Activated CD4-positive, CD25-positive, alpha-beta regulatory T cell (primary cell): ENCODE data around the gene FOXO4.

ENCODE experiments used
- DNase-seq, 4 experiments: peaks; one replicate each; lab custom pipeline; 2025; lab: John Stamatoyannopoulos, UW

The FOXO4 gene

DNA sequence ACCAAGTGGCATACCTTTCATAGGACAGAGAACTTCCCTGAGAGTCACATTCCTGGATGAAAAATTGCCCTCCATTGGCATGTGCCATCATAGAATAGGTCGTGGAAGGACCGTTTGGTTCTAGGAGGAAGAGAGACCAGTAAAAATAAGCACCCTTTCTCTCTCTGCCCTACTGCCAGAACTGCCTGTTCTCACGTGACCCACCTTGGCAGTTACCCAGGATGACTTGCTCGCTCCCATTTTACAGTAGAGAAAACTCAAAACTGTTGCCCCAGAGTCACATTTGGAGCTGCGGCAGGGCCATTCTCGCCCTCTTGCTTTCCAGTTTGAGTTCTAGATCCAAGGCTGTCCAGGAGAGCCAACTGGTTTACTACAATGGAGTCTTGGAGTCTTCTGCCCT, 47.9 kb downstream of the FOXO4 start:
- no peak for DNase-seq

DNA sequence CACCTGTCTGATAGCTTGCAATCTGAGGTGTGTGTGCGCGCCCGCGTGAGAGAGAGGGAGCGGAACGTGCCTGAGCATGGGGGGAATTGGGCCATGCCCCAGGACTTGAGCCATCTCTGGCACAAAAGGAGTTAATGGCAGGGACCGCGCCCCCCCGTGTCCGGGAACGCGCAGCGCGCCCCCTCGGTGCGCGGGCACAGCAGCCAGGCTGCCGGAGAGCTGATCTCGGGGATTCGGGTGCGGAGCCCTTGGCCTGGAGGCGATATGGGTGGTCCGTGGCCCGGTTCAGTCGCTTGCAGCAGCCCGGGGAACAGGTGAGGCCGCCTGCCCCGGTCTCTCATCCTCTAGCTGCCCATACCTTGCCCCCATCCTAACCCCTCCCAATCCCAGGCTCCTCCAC, 49.0 kb downstream of the FOXO4 start, which contains the start of gene NLGN3:
Gene NLGN3 (plus strand): TSS at position 191 of the 400 bp plus-strand sequence. CDS start 2,909 bp downstream, outside the sequence.
- DNase-seq, result no peak

DNA sequence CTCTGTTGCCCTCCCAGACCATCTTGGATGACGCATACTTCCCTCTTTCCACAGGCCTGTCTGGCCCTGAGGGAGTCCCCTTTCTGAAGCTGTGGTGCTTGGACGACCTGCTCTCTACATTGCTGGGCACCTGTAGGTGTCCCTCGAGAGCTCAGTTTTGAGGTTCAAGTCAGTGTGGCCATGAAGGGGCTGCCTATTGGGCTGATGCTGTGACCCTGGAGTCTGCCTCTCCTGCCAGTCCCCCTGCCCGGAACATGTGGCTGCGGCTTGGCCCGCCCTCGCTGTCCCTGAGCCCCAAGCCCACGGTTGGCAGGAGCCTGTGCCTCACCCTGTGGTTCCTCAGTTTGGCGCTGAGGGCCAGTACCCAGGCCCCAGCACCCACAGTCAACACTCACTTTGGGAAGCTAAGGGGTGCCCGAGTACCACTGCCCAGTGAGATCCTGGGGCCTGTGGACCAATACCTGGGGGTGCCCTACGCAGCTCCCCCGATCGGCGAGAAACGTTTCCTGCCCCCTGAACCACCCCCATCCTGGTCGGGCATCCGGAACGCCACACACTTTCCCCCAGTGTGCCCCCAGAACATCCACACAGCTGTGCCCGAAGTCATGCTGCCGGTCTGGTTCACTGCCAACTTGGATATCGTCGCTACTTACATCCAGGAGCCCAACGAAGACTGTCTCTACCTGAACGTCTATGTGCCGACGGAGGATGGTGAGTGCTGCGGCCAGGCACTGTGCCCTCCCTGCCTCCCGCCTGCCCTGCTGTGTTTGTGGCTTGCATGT, 52.0 kb downstream of the FOXO4 start:
- DNase-seq, result no peak

DNA sequence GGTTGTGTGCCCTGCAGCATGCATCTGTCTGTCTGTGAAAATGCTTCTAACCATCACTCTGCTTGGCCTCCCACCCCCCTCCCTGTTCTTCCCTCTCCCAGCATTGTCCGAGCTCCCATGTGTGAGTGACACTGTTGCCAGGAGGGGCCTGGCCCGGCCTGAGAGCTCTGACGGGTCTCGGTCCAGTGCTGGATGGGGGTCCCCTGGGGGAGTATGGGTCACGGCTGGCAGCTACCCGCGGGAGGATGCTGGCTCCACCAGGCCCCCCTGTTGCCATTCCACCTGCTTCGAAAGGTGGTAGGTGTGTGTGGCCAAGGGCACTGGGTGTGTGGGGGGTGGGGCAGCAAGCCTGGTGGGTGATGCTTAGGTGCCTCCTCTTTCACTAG, 52.6 kb downstream of the FOXO4 start:
- DNase-seq, result no peak

DNA sequence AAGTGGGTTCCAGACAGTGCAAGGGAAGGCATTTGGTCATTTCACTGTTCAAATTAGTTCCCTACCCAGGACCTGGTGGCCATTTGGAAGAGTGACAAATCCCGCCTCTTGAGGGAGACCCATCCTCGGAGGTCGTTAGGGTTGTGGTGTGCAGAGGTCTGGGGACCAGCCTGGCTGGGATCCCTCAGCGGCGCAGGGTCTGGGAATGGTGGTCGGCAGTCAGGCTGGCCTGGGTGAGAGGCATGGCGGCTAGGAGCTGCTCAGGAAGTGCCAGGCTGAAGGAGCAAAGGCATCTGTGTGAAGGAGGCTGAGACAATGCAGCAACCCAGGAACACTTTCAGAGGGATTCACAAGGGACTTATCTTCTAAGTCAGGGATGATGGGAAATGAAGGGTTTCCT, 55.7 kb downstream of the FOXO4 start:
- DNase-seq, result no peak
